K562 (cell line): ENCODE results near the gene RGS14. TPM values are rescaled to one million over a fixed set of nuclear protein-coding genes. Genes with fewer than 3 reads are reported as not detected.

Experiments used
- ATAC-seq: fragments of 200-7000 bp; cut with Tn5 transposase; 3 replicates; pipeline ENCODE4 v1.9.1; 2020; ENCODE audit warnings: moderate library complexity
- BruUV-seq: library from RNA; stranded (reverse); fragments of 400-500 nt; replicated peaks from 2 replicates; lab custom pipeline; 2021; lab: Mats Ljungman, UMichigan
- CTCF ChIA-PET: fragments of 300-600 bp; formaldehyde crosslinking; extraction: SDS; loops from one replicate; lab custom pipeline; 2021; ENCODE audit warnings: low intra/inter-chr PET ratio; lab: Yijun Ruan, JAX
- POLR2A ChIA-PET: fragments of 300-600, 350-650 bp; sonication (Branson Sonifier 250); formaldehyde crosslinking; extraction: SDS; loops from one replicate; lab custom pipeline; 2021; ENCODE audit warnings: antibody characterized with exemption, inconsistent platforms; lab: Yijun Ruan, JAX
- DNase-seq, 4 experiments: peaks; one replicate each; pipeline versions ENCODE4 v3.0.0 to v3.0.0-alpha.2; 2011 to 2018; ENCODE audit warnings: low spot score in 3 of 4, mixed read lengths in 3 of 4; ENCODE audit errors: extremely low read depth in 1 of 4
- FAIRE-seq: peaks from 2 replicates; lab custom pipeline; 2011; peaks lifted over from hg19 to GRCh38; lab: Jason Lieb, UNC
- H2AFZ ChIP-seq: 2 replicates; pipeline ENCODE4 v1.6.0; 2011; ENCODE audit warnings: low read depth, low read length, control low read depth, inconsistent platforms
- H3K27ac ChIP-seq: fragments of 200-600 bp; 3 replicates; pipeline ENCODE4 v1.8.0; 2011; ENCODE audit warnings: low read depth, mild to moderate bottlenecking, control low read depth, inconsistent platforms, low read length, moderate library complexity, mixed read lengths; ENCODE audit errors: extremely low read depth
- H3K27me3 ChIP-seq, 2 experiments: fragments of 300-600 bp in 1 of 2; 2 replicates in 1 of 2; 3 replicates in 1 of 2; pipeline versions ENCODE4 v1.6.0 to v1.8.0; 2011; ENCODE audit warnings: inconsistent platforms in 2 of 2, low read length in 2 of 2, mild to moderate bottlenecking in 1 of 2, mixed read lengths in 1 of 2, moderate library complexity in 1 of 2; ENCODE audit not compliant: control insufficient read depth in 2 of 2, insufficient read depth in 2 of 2
- H3K36me3 ChIP-seq: fragments of 300-600 bp; 3 replicates; pipeline ENCODE4 v1.8.0; 2011; ENCODE audit warnings: mild to moderate bottlenecking, low read length, inconsistent platforms; ENCODE audit not compliant: control insufficient read depth, insufficient read depth
- H3K4me1 ChIP-seq, 2 experiments: fragments of 200-600 bp in 1 of 2; replicated peaks in 1 of 2; 2 replicates in 1 of 2; 3 replicates in 1 of 2; pipeline versions ENCODE4 v1.5.1 to v1.8.0; 2011; ENCODE audit warnings: inconsistent platforms in 2 of 2, low read length in 2 of 2, mild to moderate bottlenecking in 1 of 2, mixed read lengths in 1 of 2, moderate library complexity in 1 of 2; ENCODE audit not compliant: control insufficient read depth in 2 of 2, insufficient read depth in 2 of 2
- H3K4me2 ChIP-seq: 2 replicates; pipeline ENCODE4 v1.6.1; 2011; ENCODE audit warnings: low read length, control low read depth, inconsistent platforms, mixed read lengths; ENCODE audit not compliant: insufficient read depth
- H3K4me3 ChIP-seq: fragments of 200-600 bp; sonication (generic), shearing (Covaris generic); 2 replicates; pipeline ENCODE4 v1.5.1; 2016; ENCODE audit warnings: control low read depth, inconsistent platforms
- H3K79me2 ChIP-seq: fragments of 200-600 bp; 3 replicates; pipeline ENCODE4 v1.8.0; 2011; ENCODE audit warnings: low read length, inconsistent platforms; ENCODE audit not compliant: control insufficient read depth, insufficient read depth
- H3K9ac ChIP-seq, 2 experiments: 2 replicates each; pipeline versions ENCODE4 v1.6.0 to v1.6.1; 2011; ENCODE audit warnings: low read depth in 2 of 2, low read length in 2 of 2, control low read depth in 1 of 2, inconsistent platforms in 1 of 2, mild to moderate bottlenecking in 1 of 2, mixed read lengths in 1 of 2; ENCODE audit not compliant: insufficient read depth in 1 of 2
- H3K9me1 ChIP-seq: one replicate; pipeline ENCODE4 v1.6.0; 2011; ENCODE audit warnings: inconsistent platforms, mild to moderate bottlenecking, low read length, moderate library complexity; ENCODE audit not compliant: control insufficient read depth, insufficient read depth
- H3K9me3 ChIP-seq: replicated peaks from 2 replicates; pipeline ENCODE4 v1.5.1; 2011; ENCODE audit warnings: low read depth, low read length, inconsistent platforms; ENCODE audit not compliant: control insufficient read depth, insufficient read depth
- H4K20me1 ChIP-seq: replicated peaks from 2 replicates; pipeline ENCODE4 v1.6.1; 2011; ENCODE audit warnings: low read length, inconsistent platforms, mixed read lengths; ENCODE audit not compliant: control insufficient read depth, insufficient read depth
- CREBBP ChIP-seq: IDR thresholded peaks from one replicate; pipeline ENCODE4 v1.6.1; 2012; ENCODE audit warnings: low read depth, mild to moderate bottlenecking, control low read depth, inconsistent platforms, low read length
- LCOR ChIP-seq: sonication (generic); formaldehyde crosslinking; IDR thresholded peaks from 2 replicates; pipeline ENCODE4 v1.8.0; 2022; ENCODE audit warnings: mild to moderate bottlenecking, missing genetic modification reagents
- PBX2 ChIP-seq, 2 experiments: IDR thresholded peaks in 1 of 2; conservative IDR thresholded peaks in 1 of 2; 2 replicates each; pipeline ENCODE4 v1.6.1; 2016; ENCODE audit warnings: low read depth in 2 of 2, mild to moderate bottlenecking in 1 of 2, missing compliant biosample characterization in 1 of 2, missing genetic modification characterization in 1 of 2, moderate library complexity in 1 of 2
- PRDM10 ChIP-seq: fragments of 450-650 bp; IDR thresholded peaks from 2 replicates; pipeline ENCODE4 v1.6.1; 2018; ENCODE audit not compliant: partially characterized antibody
- RAD51 ChIP-seq: fragments of 450-650 bp; IDR thresholded peaks from 2 replicates; pipeline ENCODE4 v1.7.1; 2016; ENCODE audit warnings: low read depth, mild to moderate bottlenecking, borderline replicate concordance
- RBM34 ChIP-seq: fragments of 200-400 bp; formaldehyde crosslinking; IDR thresholded peaks from 2 replicates; pipeline ENCODE4 v1.6.1; 2018; ENCODE audit warnings: low read length, borderline replicate concordance; ENCODE audit not compliant: insufficient read depth
- RFX7 ChIP-seq: fragments of 250-450 bp; sonication (Bioruptor Pico); IDR thresholded peaks from 2 replicates; pipeline ENCODE4 v1.5.1; 2021; ENCODE audit warnings: mild to moderate bottlenecking
- ZHX1 ChIP-seq: fragments of 150-350 bp; conservative IDR thresholded peaks from 2 replicates; pipeline ENCODE4 v1.6.1; 2014; ENCODE audit warnings: low read length
- ZNF12 ChIP-seq: sonication (generic); formaldehyde crosslinking; IDR thresholded peaks from 2 replicates; pipeline ENCODE4 v1.4.0; 2020; ENCODE audit warnings: mild to moderate bottlenecking, missing genetic modification reagents
- ZNF232 ChIP-seq: sonication (generic); formaldehyde crosslinking; IDR thresholded peaks from 2 replicates; pipeline ENCODE4 v1.8.0; 2022; ENCODE audit warnings: mild to moderate bottlenecking, missing genetic modification reagents
- WGBS: fragments of 100-300 bp; shearing (Covaris generic); methylation state at CpG from one replicate; pipeline ENCODE4 v1.1.6; 2016; ENCODE audit warnings: low coverage, mixed read lengths; ENCODE audit not compliant: insufficient coverage; ENCODE audit errors: missing lambda C conversion rate; 5-methylcytosine and 5-hydroxymethylcytosine counted together
- in situ Hi-C: fragments of 300-500 bp; cut with MboI; formaldehyde crosslinking; loops from 4 replicates; pipeline ENCODE4 v1.15.0; 2018; ENCODE audit warnings: inconsistent platforms, mixed read lengths
- intact Hi-C: fragments of 100-400 bp; cut with micrococcal nuclease; formaldehyde crosslinking; loops from 2 replicates; pipeline ENCODE4 v1.14.2; 2022
- polyA plus RNA-seq, 8 experiments: library from polyadenylated mRNA; depleted of rRNA in 4 of 8; stranded (reverse) in 5 of 8; unstranded in 3 of 8; fragments of >200 nt; fragmentation: Nextera tagmentation in 2 of 8; fragmentation: Illumina TruSeq in 1 of 8; extraction: Ambion mirVana in 2 of 8; extraction: Trizol in 1 of 8; gene quantifications; 2 replicates each; pipeline versions ENCODE4 v1.2.1 to v1.2.3, GENCODE V29; 2011 to 2014; ENCODE audit warnings: inconsistent platforms in 1 of 8, missing spikeins in 1 of 8
- total RNA-seq, 7 experiments: library from RNA; depleted of rRNA in 6 of 7; stranded (reverse); fragments of >200 nt in 6 of 7; fragmentation: Illumina TruSeq in 2 of 7; extraction: Trizol in 2 of 7; gene quantifications; 2 replicates each; pipeline versions ENCODE4 v1.2.1 to v1.2.3, GENCODE V29; 2011 to 2021; ENCODE audit warnings: low replicate concordance in 1 of 7

Gene RGS14
- total and polyA plus RNA-seq, 9 of the 15 experiments (the other 6 are each of a cell fraction or from before 2014, with no cell fraction given) = 0.28 to 75.9 (median 34.5) TPM

GRCh38 chr5:177358370-177358819 is 671 bp downstream of the RGS14 start (continued):
- peak; percentile 81 for TF ChIP-seq PRDM10

- Histone ChIP-seq H3K27ac (no peak overlapping the region), H3K4me2 (no peak overlapping the region), H3K27me3 (no peaks in the 10 kb centered on the region), H3K4me1 (peaks cover 19 to 51% of the 10 kb centered on the region in 2 experiments; a peak in 4 of 5 replicates), H3K9me3 (0 out of 2 replicates have a peak, but pooled peaks cover 3% of the 10 kb centered on the region), H3K9me1 (no peaks in the 10 kb centered on the region), H4K20me1 (no peaks in the 10 kb centered on the region), H2AFZ (no peak overlapping the region; the same call in 1 of the 2 replicates), H3K9ac (peak overlapping the region in 1 of 2 experiments; percentile 70; a peak in 2 of 4 replicates), H3K79me2 (no peaks in the 10 kb centered on the region), H3K36me3 (no peaks in the 10 kb centered on the region), H3K4me3 (no peak overlapping the region)
- 52% methylated on average over 6 of the region's 6 CpGs for WGBS
- intact Hi-C loops = no loop called here
- FAIRE-seq (no peak), ATAC-seq (no peak), DNase-seq (no peak)
- BruUV-seq = no TSS peak
- CTCF ChIA-PET = interaction anchor here (0.5 kb wide), 1 partner anchor 115 kb away, joined by 3 read pairs; no protein-coding TSS in a partner anchor
- POLR2A ChIA-PET = interaction anchor here (0.7 to 1.4 kb wide), 2 partner anchors 13 to 296 kb away, joined by 3 to 7 read pairs; no protein-coding TSS in a partner anchor
- in situ Hi-C loops = no loop called here
- TF ChIP-seq PBX2 (CRISPR knock-in tag; IDR thresholded peaks at IDR 0.05; ENCODE audit: low read depth) = no peak
- no peak for TF ChIP-seq PBX2 (tag; conservative IDR thresholded peaks at IDR 0.05; ENCODE audit: low read depth)
- no peak for TF ChIP-seq RFX7 (CRISPR knock-in tag)
- TF ChIP-seq ZNF232 (CRISPR knock-in tag) = no peak
- no peak for TF ChIP-seq RBM34
- TF ChIP-seq ZNF12 (CRISPR knock-in tag) = no peak
- TF ChIP-seq RAD51 = no peak
- TF ChIP-seq LCOR (CRISPR knock-in tag) = no peak
- no peak for TF ChIP-seq CREBBP
- no peak for TF ChIP-seq ZHX1
Observed at GRCh38 chr5:177359451-177359851, 1.7 kb downstream of the RGS14 start.
